PC-3 (cell line): ENCODE data around the gene AHDC1.

ENCODE experiments used
- EZH2 ChIP-seq: fragments of 300-600 bp; sonication (generic); IDR thresholded peaks from one replicate; pipeline ENCODE4 v1.6.1; 2017; ENCODE audit warnings: antibody characterized with exemption, mild to moderate bottlenecking, low read length; ENCODE audit not compliant: unreplicated experiment
- TF ChIP-seq, protein P1 (sequence below): fragments of 300-600 bp; sonication (generic); conservative IDR thresholded peaks from 2 replicates; pipeline ENCODE4 v1.5.1; 2017; ENCODE audit warnings: antibody characterized with exemption, low read depth, mild to moderate bottlenecking, low read length

DNA sequence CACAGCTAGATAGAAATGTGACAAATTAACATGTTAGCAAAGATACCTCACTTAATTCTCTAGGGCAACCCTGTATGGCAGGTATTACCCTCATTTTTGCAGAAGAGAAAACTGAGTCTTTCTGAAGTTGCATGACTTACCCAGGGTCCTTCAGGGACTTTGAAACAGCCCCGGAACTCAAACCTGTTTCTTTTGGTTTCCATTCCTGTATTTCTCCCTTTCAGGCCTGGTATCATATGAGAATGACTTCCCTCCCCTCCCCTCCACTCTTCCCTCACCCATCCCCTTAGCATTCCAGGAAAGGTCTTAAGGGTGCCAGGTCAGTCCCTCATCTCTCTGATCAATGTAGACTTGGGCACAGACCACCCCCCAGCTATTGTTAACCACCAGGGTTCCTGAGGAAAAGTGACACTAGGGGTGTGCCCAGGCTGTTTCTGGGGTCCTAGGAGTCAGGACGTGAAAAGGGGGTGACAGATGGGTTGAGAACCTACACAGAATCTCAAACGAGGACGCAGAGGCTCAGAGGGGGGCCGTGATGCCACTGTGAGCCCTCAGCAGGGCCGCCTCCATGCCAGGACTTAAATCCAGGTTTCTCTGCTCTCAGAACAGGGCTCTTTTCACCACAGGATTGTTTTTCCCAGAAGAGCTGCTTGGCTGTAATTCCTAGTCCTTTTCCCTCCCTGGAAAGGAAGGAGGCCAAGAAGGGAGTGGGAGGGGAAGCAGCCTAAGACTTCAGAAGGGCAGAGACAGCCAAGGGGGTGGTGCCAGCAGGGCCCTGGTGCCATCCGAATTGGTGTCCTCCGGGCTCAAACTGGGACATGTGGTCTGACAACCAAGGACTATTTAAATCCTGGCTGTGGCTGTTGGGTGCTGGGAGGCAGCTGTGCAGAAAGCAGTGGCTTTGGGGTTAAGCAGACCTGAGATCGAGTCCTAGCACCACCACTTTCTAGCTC, 111.9 kb downstream of the AHDC1 start:
- TF ChIP-seq, protein P1, sequence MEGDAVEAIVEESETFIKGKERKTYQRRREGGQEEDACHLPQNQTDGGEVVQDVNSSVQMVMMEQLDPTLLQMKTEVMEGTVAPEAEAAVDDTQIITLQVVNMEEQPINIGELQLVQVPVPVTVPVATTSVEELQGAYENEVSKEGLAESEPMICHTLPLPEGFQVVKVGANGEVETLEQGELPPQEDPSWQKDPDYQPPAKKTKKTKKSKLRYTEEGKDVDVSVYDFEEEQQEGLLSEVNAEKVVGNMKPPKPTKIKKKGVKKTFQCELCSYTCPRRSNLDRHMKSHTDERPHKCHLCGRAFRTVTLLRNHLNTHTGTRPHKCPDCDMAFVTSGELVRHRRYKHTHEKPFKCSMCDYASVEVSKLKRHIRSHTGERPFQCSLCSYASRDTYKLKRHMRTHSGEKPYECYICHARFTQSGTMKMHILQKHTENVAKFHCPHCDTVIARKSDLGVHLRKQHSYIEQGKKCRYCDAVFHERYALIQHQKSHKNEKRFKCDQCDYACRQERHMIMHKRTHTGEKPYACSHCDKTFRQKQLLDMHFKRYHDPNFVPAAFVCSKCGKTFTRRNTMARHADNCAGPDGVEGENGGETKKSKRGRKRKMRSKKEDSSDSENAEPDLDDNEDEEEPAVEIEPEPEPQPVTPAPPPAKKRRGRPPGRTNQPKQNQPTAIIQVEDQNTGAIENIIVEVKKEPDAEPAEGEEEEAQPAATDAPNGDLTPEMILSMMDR = no peak
- TF ChIP-seq EZH2 = no peak
